T-helper 2 cell treated with Interferon-gamma antibody and Interleukin-4, amounts not matched to agents 5 μg/mL and 100 μg/mL, for 36 hours (primary cell): ENCODE measurements around the gene SLFN12L.
"Not testable (repeated sequence)": the region's sequence is repeated elsewhere in the genome, so short reads cannot be mapped to it uniquely, and the experiment has no call there.

Experiments used
- DNase-seq: peaks from one replicate; pipeline ENCODE4 v3.0.0; 2021; ENCODE audit warnings: low spot score
- H3K27ac Mint-ChIP-seq: one replicate; pipeline ENCODE4 v1.8.0; 2021; ENCODE audit warnings: mild to moderate bottlenecking, mixed read lengths
- H3K27me3 Mint-ChIP-seq: one replicate; pipeline ENCODE4 v1.8.0; 2021; ENCODE audit warnings: low read depth, mixed read lengths
- H3K36me3 Mint-ChIP-seq: one replicate; pipeline ENCODE4 v1.8.0; 2021; ENCODE audit warnings: low read depth, mixed read lengths
- H3K4me1 Mint-ChIP-seq: one replicate; pipeline ENCODE4 v1.8.0; 2021; ENCODE audit warnings: low read depth, mixed read lengths
- H3K4me3 Mint-ChIP-seq: one replicate; pipeline ENCODE4 v1.8.0; 2022; ENCODE audit warnings: mild to moderate bottlenecking, moderate library complexity, mixed read lengths
- H3K9me3 Mint-ChIP-seq: one replicate; pipeline ENCODE4 v1.8.0; 2021; ENCODE audit warnings: mixed read lengths

Gene SLFN12L

DNA sequence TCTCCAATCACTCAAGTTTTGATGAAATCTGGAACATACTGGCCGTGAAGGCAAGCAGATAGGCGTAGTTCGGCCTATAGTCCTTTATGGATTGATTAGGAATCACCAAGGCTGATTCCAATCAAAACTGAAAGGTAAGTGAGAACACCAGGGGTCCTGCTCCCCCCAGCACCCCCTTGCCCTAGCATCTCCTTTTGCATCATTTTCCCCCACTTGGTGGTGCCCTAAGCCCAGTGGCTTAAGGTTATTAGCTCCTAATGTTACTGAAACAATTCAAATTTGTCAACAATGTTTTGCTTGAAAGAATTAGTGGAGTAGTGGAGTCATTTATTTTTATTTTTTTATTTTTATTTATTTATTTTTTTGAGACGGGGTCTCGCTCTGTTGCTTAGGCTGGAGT, 18.2 kb upstream of the SLFN12L start:
- DNase-seq = no peak
- Mint-ChIP-seq H3K27ac (no peak overlapping the region), H3K36me3 (no peaks in the 10 kb centered on the region), H3K4me3 (no peak overlapping the region), H3K9me3 (no peaks in the 10 kb centered on the region), H3K4me1 (no peaks in the 10 kb centered on the region), H3K27me3 (peaks cover 30% of the 10 kb centered on the region)

- Mint-ChIP-seq H3K9me3 (no peaks in the 10 kb centered on the region), H3K27ac (no peak overlapping the region), H3K4me3 (no peak overlapping the region), H3K27me3 (peaks cover 26% of the 10 kb centered on the region), H3K4me1 (no peaks in the 10 kb centered on the region), H3K36me3 (no peaks in the 10 kb centered on the region)
- DNase-seq = no peak
Measured at GRCh38 chr17:35554668-35555067, 17.2 kb upstream of the SLFN12L start.

- no peak overlapping the region for H3K4me3 Mint-ChIP-seq
Measured at GRCh38 chr17:35553310-35553709, 15.8 kb upstream of the SLFN12L start.

GRCh38 chr17:35548978-35549377, 11.5 kb upstream of the SLFN12L start:
- no peaks in the 10 kb centered on the region for H3K9me3 Mint-ChIP-seq
- no peak overlapping the region for H3K4me3 Mint-ChIP-seq
- DNase-seq = no peak
- H3K4me1 Mint-ChIP-seq = peaks cover 7% of the 10 kb centered on the region
- H3K27ac Mint-ChIP-seq = no peak overlapping the region
- peaks cover 2% of the 10 kb centered on the region for H3K27me3 Mint-ChIP-seq
- no peaks in the 10 kb centered on the region for H3K36me3 Mint-ChIP-seq

More at GRCh38 chr17:35553310-35553709, 15.8 kb upstream of the SLFN12L start:
- Mint-ChIP-seq H3K9me3 (no peaks in the 10 kb centered on the region), H3K36me3 (no peaks in the 10 kb centered on the region), H3K27me3 (peaks cover 17% of the 10 kb centered on the region), H3K27ac (no peak overlapping the region), H3K4me1 (no peaks in the 10 kb centered on the region)
- DNase-seq = no peak

GRCh38 chr17:35548208-35548810, 10.8 kb upstream of the SLFN12L start:
- no peak for DNase-seq
- Mint-ChIP-seq H3K9me3 (no peaks in the 10 kb centered on the region), H3K4me1 (peaks cover 14% of the 10 kb centered on the region), H3K27ac (no peak overlapping the region), H3K27me3 (peaks cover 2% of the 10 kb centered on the region), H3K4me3 (no peak overlapping the region), H3K36me3 (peaks cover 2% of the 10 kb centered on the region)

DNA sequence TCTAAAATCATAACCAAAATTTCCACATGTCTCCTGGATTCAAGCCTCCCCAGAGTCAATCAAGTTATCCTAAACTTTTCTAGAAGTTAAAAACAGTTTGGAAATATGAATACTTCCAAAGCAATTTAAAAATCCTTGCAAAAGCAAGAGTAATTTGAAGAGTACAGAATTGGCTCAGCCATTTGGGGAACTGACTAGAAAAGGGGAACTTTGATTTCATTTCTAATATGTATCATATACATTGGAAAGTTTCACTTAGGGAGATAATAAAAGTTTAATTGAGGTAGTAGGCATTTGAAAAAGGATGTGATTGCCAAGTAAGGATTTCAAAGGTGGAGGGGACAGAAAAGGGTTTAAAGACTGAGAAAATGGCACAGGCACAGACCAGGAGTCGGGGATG, 9.0 kb upstream of the SLFN12L start:
- Mint-ChIP-seq H3K4me1 (peaks cover 20% of the 10 kb centered on the region), H3K36me3 (peaks cover 2% of the 10 kb centered on the region), H3K27me3 (peaks cover 2% of the 10 kb centered on the region), H3K27ac (no peak overlapping the region), H3K9me3 (no peaks in the 10 kb centered on the region), H3K4me3 (no peak overlapping the region)
- DNase-seq = no peak

GRCh38 chr17:35545150-35545549, 7.7 kb upstream of the SLFN12L start:
- no peak overlapping the region for H3K27ac Mint-ChIP-seq
- no peak overlapping the region for H3K4me3 Mint-ChIP-seq
- H3K4me1 Mint-ChIP-seq = peaks cover 28% of the 10 kb centered on the region
- H3K36me3 Mint-ChIP-seq = peaks cover 2% of the 10 kb centered on the region
- no peak for DNase-seq
- H3K27me3 Mint-ChIP-seq = no peaks in the 10 kb centered on the region
- no peaks in the 10 kb centered on the region for H3K9me3 Mint-ChIP-seq

GRCh38 chr17:35543856-35544255, 6.4 kb upstream of the SLFN12L start:
- no peak for DNase-seq
- H3K4me3 Mint-ChIP-seq = no peak overlapping the region

DNA sequence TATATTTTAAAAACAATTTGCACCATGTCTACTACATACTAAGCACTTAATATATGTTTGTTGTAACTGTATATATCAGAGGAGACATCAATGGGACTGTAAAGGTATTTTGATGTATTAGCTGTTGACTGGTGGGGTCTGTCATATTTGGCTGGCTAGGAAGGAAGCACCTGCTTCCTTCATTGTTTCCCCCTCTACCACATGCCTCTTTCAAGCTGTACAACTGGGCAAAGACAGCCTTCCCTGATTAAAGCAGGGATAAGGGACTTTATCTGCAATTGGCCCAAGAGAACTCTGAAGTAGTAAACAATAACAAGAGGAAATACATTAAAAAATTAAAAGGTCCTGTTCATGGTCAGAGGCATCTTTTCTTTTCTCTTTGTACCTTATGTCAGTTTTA, 5.5 kb upstream of the SLFN12L start:
- no peak for DNase-seq
- Mint-ChIP-seq H3K4me3 (no peak overlapping the region), H3K27me3 (no peaks in the 10 kb centered on the region), H3K9me3 (no peaks in the 10 kb centered on the region), H3K4me1 (peaks cover 49% of the 10 kb centered on the region), H3K36me3 (peaks cover 2% of the 10 kb centered on the region), H3K27ac (peak overlapping the region; percentile 18)

More at GRCh38 chr17:35543856-35544255, 6.4 kb upstream of the SLFN12L start:
- no peak overlapping the region for H3K27ac Mint-ChIP-seq
- peaks cover 41% of the 10 kb centered on the region for H3K4me1 Mint-ChIP-seq
- H3K36me3 Mint-ChIP-seq = peaks cover 2% of the 10 kb centered on the region
- H3K9me3 Mint-ChIP-seq = no peaks in the 10 kb centered on the region
- no peaks in the 10 kb centered on the region for H3K27me3 Mint-ChIP-seq

- Mint-ChIP-seq H3K36me3 (peaks cover 12% of the 10 kb centered on the region), H3K27ac (peak overlapping the region; percentile 95), H3K27me3 (no peaks in the 10 kb centered on the region), H3K9me3 (no peaks in the 10 kb centered on the region), H3K4me1 (peaks cover 48% of the 10 kb centered on the region), H3K4me3 (peak overlapping the region; percentile 90)
- no peak for DNase-seq
Measured at GRCh38 chr17:35541434-35541833, 4.0 kb upstream of the SLFN12L start.

- H3K9me3 Mint-ChIP-seq = no peaks in the 10 kb centered on the region
- H3K4me1 Mint-ChIP-seq = peaks cover 48% of the 10 kb centered on the region
- H3K27me3 Mint-ChIP-seq = no peaks in the 10 kb centered on the region
- peak overlapping the region; percentile 95 for H3K27ac Mint-ChIP-seq
- H3K36me3 Mint-ChIP-seq = peaks cover 17% of the 10 kb centered on the region
- peak overlapping the region; percentile 90 for H3K4me3 Mint-ChIP-seq
- DNase-seq = peak; percentile 47
Measured at GRCh38 chr17:35540589-35541404, 3.3 kb upstream of the SLFN12L start.

DNA sequence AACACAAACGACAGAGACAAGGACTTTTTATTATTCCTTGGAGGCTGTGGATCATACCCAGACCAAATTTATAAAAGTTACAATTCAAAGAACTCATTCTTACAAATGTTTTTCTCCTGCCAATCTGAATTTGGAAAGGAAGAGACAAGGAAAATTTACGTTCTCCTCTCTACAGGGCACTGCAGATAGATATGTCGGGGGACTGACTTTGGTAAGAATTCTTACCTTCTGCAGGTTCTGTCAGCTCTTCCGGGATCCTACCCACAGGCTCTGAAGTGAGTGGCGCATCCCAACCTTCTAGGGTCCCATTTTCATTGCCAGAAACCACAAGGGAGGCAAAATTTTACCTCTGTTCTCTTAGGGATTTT, 2.2 kb upstream of the SLFN12L start:
- Mint-ChIP-seq H3K27me3 (no peaks in the 10 kb centered on the region), H3K4me1 (peaks cover 46% of the 10 kb centered on the region), H3K27ac (peak overlapping the region; percentile 95), H3K9me3 (no peaks in the 10 kb centered on the region), H3K4me3 (peak overlapping the region; percentile 90), H3K36me3 (peaks cover 24% of the 10 kb centered on the region)
- DNase-seq = no peak

DNA sequence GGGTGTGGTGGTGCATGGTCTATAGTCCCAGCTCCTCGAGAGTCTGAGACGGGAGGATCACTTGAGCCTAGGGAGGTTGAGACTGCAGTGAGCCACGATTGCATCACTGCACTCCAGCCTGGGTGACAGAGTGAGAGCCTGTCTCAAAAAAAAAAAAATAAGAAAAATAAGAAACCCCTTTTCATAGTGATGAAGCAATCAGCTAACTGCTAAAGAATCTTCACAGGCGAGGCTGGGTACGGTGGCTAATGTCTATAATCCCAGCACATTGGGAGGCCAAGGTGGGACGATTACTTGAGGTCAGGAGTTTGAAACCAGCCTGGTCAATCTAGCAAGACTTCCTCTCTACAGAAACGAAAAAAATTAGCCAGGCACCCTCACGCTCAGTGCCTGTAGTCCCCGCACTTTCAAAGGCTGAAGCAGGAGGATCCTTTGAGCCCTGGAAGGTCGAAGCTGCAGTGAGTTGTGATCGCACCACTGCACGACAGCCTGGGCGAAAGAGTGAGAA, 760 bp downstream of the SLFN12L start:
- Mint-ChIP-seq H3K4me3 (peak overlapping the region; percentile 88), H3K4me1 (peaks cover 44% of the 10 kb centered on the region), H3K27me3 (no peaks in the 10 kb centered on the region), H3K36me3 (peaks cover 36% of the 10 kb centered on the region), H3K9me3 (no peaks in the 10 kb centered on the region), H3K27ac (peak overlapping the region; percentile 100)
- no peak for DNase-seq

GRCh38 chr17:35535406-35535805, 2.1 kb downstream of the SLFN12L start:
- not testable (repeated sequence) for H3K9me3 Mint-ChIP-seq, H3K27me3 Mint-ChIP-seq, DNase-seq
- Mint-ChIP-seq H3K27ac (peak overlapping the region; percentile 100), H3K4me3 (peak overlapping the region; percentile 88), H3K36me3 (peaks cover 44% of the 10 kb centered on the region), H3K4me1 (peaks cover 46% of the 10 kb centered on the region)
